ENCODE data around the gene TLK2. TPM values are rescaled to one million over a fixed set of nuclear protein-coding genes. Genes with fewer than 3 reads are reported as not detected.
"Not testable (repeated sequence)": the region's sequence is repeated elsewhere in the genome, so short reads cannot be mapped to it uniquely, and the experiment has no call there.

Gene TLK2
- total RNA-seq, 3 donors from 2014 or later (not counting 1 experiment from before 2014, with no cell fraction given): 63.8 to 77.2 (median 68.2) TPM

GRCh38 chr17:62541073-62541472 is 62.4 kb downstream of the TLK2 start:
- H3K9me3 Mint-ChIP-seq; H3K4me3 ChIP-seq (ENCODE audit: low read length); H3K27ac ChIP-seq (ENCODE audit: low read length); ATAC-seq; H3K27me3 Mint-ChIP-seq (ENCODE audit: low read depth in 2 of 2); H3K27me3 ChIP-seq (ENCODE audit: control insufficient read depth, insufficient read depth, low read length); H3K4me3 Mint-ChIP-seq; DNase-seq; H3K36me3 Mint-ChIP-seq; H3K4me1 ChIP-seq (ENCODE audit: control insufficient read depth, insufficient read depth, low read length); H3K9me3 ChIP-seq (ENCODE audit: control insufficient read depth, insufficient read depth, low read length); intact Hi-C loops (cut with micrococcal nuclease): not testable (repeated sequence)
- H3K36me3 ChIP-seq (ENCODE audit: control insufficient read depth, insufficient read depth, low read length): peaks cover 20% of the 10 kb centered on the region
- H3K4me1 Mint-ChIP-seq: peaks cover 22 to 31% of the 10 kb centered on the region in 2 donors
- WGBS (ENCODE audit: insufficient coverage): 95% methylated on average over 4 of the region's 4 CpGs
- H3K27ac Mint-ChIP-seq: peak overlapping the region in 1 of 2 donors; percentile 69

- H3K4me1 ChIP-seq (ENCODE audit: control insufficient read depth, insufficient read depth, low read length); H3K27me3 ChIP-seq (ENCODE audit: control insufficient read depth, insufficient read depth, low read length); H3K36me3 Mint-ChIP-seq; intact Hi-C loops (cut with micrococcal nuclease); DNase-seq; H3K4me3 Mint-ChIP-seq; H3K27me3 Mint-ChIP-seq (ENCODE audit: low read depth in 2 of 2); H3K36me3 ChIP-seq (ENCODE audit: control insufficient read depth, insufficient read depth, low read length); H3K27ac ChIP-seq (ENCODE audit: low read length); H3K9me3 Mint-ChIP-seq; H3K4me3 ChIP-seq (ENCODE audit: low read length); H3K9me3 ChIP-seq (ENCODE audit: control insufficient read depth, insufficient read depth, low read length); H3K27ac Mint-ChIP-seq; ATAC-seq: not testable (repeated sequence)
- 100% methylated on average over 2 of the region's 3 CpGs for WGBS (ENCODE audit: insufficient coverage)
- H3K4me1 Mint-ChIP-seq: peaks cover 21 to 31% of the 10 kb centered on the region in 2 donors
Observed at GRCh38 chr17:62543278-62543775, 64.7 kb downstream of the TLK2 start.

- H3K27me3 ChIP-seq (ENCODE audit: control insufficient read depth, insufficient read depth, low read length); intact Hi-C loops (cut with micrococcal nuclease); DNase-seq; H3K36me3 ChIP-seq (ENCODE audit: control insufficient read depth, insufficient read depth, low read length); H3K27ac ChIP-seq (ENCODE audit: low read length); ATAC-seq; H3K27me3 Mint-ChIP-seq (ENCODE audit: low read depth in 2 of 2); H3K4me1 ChIP-seq (ENCODE audit: control insufficient read depth, insufficient read depth, low read length); H3K27ac Mint-ChIP-seq; H3K36me3 Mint-ChIP-seq; H3K9me3 Mint-ChIP-seq; H3K4me3 ChIP-seq (ENCODE audit: low read length); H3K9me3 ChIP-seq (ENCODE audit: control insufficient read depth, insufficient read depth, low read length); H3K4me3 Mint-ChIP-seq: not testable (repeated sequence)
- H3K4me1 Mint-ChIP-seq: peaks cover 16 to 18% of the 10 kb centered on the region in 2 donors
- 93% methylated on average over 3 of the region's 5 CpGs for WGBS (ENCODE audit: insufficient coverage)
Observed at GRCh38 chr17:62546066-62546465, 67.4 kb downstream of the TLK2 start.

- H3K9me3 ChIP-seq (ENCODE audit: control insufficient read depth, insufficient read depth, low read length); H3K36me3 ChIP-seq (ENCODE audit: control insufficient read depth, insufficient read depth, low read length); H3K27ac ChIP-seq (ENCODE audit: low read length); H3K4me1 ChIP-seq (ENCODE audit: control insufficient read depth, insufficient read depth, low read length); H3K27me3 Mint-ChIP-seq (ENCODE audit: low read depth in 2 of 2); H3K4me3 ChIP-seq (ENCODE audit: low read length); H3K36me3 Mint-ChIP-seq; H3K27me3 ChIP-seq (ENCODE audit: control insufficient read depth, insufficient read depth, low read length); H3K9me3 Mint-ChIP-seq: not testable (repeated sequence)
- 0% methylated on average over 1 of the region's 4 CpGs for WGBS (ENCODE audit: insufficient coverage)
- peaks cover 8 to 12% of the 10 kb centered on the region in 2 donors for H3K4me1 Mint-ChIP-seq
- DNase-seq (peak in 1 of 2 donors; percentile 31), ATAC-seq (peak; percentile 85 to 94 (median 92))
- peak overlapping the region; percentile 83 to 91 for H3K27ac Mint-ChIP-seq
- TF ChIP-seq CTCF (IDR thresholded peaks at IDR 0.05): peak; percentile 62
- peak overlapping the region; percentile 74 for H3K4me3 Mint-ChIP-seq
- intact Hi-C loops (cut with micrococcal nuclease): loop anchor here (5.0 kb wide), 1 partner anchor 414 kb away; the partner anchor contains the start of gene TANC2
Observed at GRCh38 chr17:62552851-62553659, 74.4 kb downstream of the TLK2 start.

- intact Hi-C loops (cut with micrococcal nuclease); H3K27me3 Mint-ChIP-seq (ENCODE audit: low read depth in 2 of 2); DNase-seq; H3K27ac ChIP-seq (ENCODE audit: low read length); H3K4me3 Mint-ChIP-seq; ATAC-seq; H3K9me3 Mint-ChIP-seq; H3K4me1 ChIP-seq (ENCODE audit: control insufficient read depth, insufficient read depth, low read length); H3K4me3 ChIP-seq (ENCODE audit: low read length); H3K9me3 ChIP-seq (ENCODE audit: control insufficient read depth, insufficient read depth, low read length); H3K27me3 ChIP-seq (ENCODE audit: control insufficient read depth, insufficient read depth, low read length): not testable (repeated sequence)
- H3K4me1 Mint-ChIP-seq: peaks cover 8 to 17% of the 10 kb centered on the region in 2 donors
- WGBS (ENCODE audit: insufficient coverage): 75% methylated on average over 1 of the region's 5 CpGs
- H3K36me3 Mint-ChIP-seq: peaks cover 11% of the 10 kb centered on the region
- H3K27ac Mint-ChIP-seq: peak overlapping the region in 1 of 2 donors; percentile 58
- H3K36me3 ChIP-seq (ENCODE audit: control insufficient read depth, insufficient read depth, low read length): peaks cover 10% of the 10 kb centered on the region
Observed at GRCh38 chr17:62557532-62557931, 78.9 kb downstream of the TLK2 start.

- DNase-seq; H3K27me3 Mint-ChIP-seq (ENCODE audit: low read depth in 2 of 2); H3K9me3 Mint-ChIP-seq; H3K36me3 Mint-ChIP-seq; H3K27me3 ChIP-seq (ENCODE audit: control insufficient read depth, insufficient read depth, low read length); intact Hi-C loops (cut with micrococcal nuclease); H3K27ac ChIP-seq (ENCODE audit: low read length); H3K4me3 ChIP-seq (ENCODE audit: low read length); ATAC-seq; H3K9me3 ChIP-seq (ENCODE audit: control insufficient read depth, insufficient read depth, low read length); H3K4me1 ChIP-seq (ENCODE audit: control insufficient read depth, insufficient read depth, low read length); H3K4me3 Mint-ChIP-seq: not testable (repeated sequence)
- Mint-ChIP-seq H3K4me1 (peaks cover 0 to 15% of the 10 kb centered on the region in 2 donors), H3K27ac (peak overlapping the region in 1 of 2 donors; percentile 33)
- 67% methylated on average over 3 of the region's 4 CpGs for WGBS (ENCODE audit: insufficient coverage)
- peaks cover 10% of the 10 kb centered on the region for H3K36me3 ChIP-seq (ENCODE audit: control insufficient read depth, insufficient read depth, low read length)
Observed at GRCh38 chr17:62558941-62559340, 80.3 kb downstream of the TLK2 start.

GRCh38 chr17:62560971-62561370 is 82.3 kb downstream of the TLK2 start:
- intact Hi-C loops (cut with micrococcal nuclease); H3K4me1 ChIP-seq (ENCODE audit: control insufficient read depth, insufficient read depth, low read length); H3K9me3 ChIP-seq (ENCODE audit: control insufficient read depth, insufficient read depth, low read length); H3K4me3 Mint-ChIP-seq; H3K27me3 Mint-ChIP-seq (ENCODE audit: low read depth in 2 of 2); H3K27ac ChIP-seq (ENCODE audit: low read length); H3K4me3 ChIP-seq (ENCODE audit: low read length); H3K27me3 ChIP-seq (ENCODE audit: control insufficient read depth, insufficient read depth, low read length); H3K9me3 Mint-ChIP-seq; DNase-seq; ATAC-seq; H3K27ac Mint-ChIP-seq: not testable (repeated sequence)
- WGBS (ENCODE audit: insufficient coverage): no CpG with 5 or more reads among the region's 2 CpGs
- peaks cover 11% of the 10 kb centered on the region for H3K36me3 ChIP-seq (ENCODE audit: control insufficient read depth, insufficient read depth, low read length)
- peaks cover 13% of the 10 kb centered on the region for H3K36me3 Mint-ChIP-seq
- H3K4me1 Mint-ChIP-seq: peaks cover 0 to 15% of the 10 kb centered on the region in 2 donors

Measured in natural killer cell (primary cell).